Cerebellar cortex (tissue), 1 donor: ENCODE measurements around the gene ADAMTS2.

Source experiments
- DNase-seq: peaks from one replicate; pipeline ENCODE4 v3.0.0-alpha.2; 2015; ENCODE audit warnings: low spot score

The ADAMTS2 gene

DNA sequence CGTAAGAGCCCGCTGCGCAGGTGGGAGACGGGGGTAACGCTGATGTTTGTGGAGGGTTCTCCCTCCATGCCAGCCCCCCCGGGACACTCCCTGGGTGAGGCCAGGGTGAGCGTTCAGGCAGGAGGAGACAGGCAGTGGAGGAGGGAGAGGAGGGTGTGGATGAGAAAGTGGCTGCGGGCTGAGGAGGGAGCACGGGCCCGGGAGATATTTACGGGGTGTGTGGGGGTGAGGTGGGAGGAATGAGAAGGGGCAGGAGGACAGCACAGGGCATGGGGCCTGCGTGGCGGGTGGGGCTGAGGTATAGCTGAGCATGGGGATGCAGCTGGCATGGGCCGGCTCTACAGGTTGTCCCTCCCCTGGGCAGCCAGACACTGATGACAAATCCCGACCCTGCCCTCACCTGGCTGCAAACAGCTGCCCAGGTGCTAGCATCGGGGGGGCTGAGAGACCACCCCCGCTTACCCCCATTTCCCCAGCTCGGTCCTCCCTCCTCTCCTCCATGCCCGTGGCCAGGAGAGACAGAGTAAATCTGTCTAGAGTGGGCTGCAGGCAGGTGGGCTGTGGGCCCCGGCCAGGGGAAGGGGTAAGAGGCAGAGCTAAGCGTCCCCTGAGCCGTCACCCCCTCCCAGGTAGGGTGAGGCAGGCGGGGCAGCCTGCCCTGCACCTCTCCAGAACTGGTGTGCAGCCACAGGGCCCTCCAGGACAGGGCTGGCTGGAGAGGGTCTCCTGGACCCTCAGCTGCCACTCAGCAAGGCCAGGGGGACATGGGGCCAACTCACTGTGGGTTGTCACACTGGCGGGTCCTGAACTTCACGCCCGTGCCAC, 205.9 kb downstream of the ADAMTS2 start:
- DNase-seq, result no peak

DNA sequence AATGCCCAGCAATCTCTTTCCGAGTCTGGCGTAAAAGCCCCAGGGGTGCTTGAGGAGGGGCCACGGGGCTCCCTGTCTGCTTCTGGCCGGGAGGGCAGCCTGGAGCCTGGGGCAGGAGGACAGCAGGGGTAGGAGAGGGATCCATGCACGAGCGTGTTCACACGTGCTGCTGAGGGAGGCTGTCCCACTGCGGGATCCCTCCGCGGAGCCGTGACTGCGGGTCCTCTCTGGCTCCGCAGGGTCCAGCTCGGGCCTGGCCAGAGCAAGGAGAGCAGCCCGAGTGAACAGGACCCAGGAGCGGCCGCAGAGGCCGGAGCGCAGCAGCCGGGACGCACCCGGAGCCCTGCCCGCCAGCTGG, 206.7 kb downstream of the ADAMTS2 start:
- DNase-seq, result no peak

DNA sequence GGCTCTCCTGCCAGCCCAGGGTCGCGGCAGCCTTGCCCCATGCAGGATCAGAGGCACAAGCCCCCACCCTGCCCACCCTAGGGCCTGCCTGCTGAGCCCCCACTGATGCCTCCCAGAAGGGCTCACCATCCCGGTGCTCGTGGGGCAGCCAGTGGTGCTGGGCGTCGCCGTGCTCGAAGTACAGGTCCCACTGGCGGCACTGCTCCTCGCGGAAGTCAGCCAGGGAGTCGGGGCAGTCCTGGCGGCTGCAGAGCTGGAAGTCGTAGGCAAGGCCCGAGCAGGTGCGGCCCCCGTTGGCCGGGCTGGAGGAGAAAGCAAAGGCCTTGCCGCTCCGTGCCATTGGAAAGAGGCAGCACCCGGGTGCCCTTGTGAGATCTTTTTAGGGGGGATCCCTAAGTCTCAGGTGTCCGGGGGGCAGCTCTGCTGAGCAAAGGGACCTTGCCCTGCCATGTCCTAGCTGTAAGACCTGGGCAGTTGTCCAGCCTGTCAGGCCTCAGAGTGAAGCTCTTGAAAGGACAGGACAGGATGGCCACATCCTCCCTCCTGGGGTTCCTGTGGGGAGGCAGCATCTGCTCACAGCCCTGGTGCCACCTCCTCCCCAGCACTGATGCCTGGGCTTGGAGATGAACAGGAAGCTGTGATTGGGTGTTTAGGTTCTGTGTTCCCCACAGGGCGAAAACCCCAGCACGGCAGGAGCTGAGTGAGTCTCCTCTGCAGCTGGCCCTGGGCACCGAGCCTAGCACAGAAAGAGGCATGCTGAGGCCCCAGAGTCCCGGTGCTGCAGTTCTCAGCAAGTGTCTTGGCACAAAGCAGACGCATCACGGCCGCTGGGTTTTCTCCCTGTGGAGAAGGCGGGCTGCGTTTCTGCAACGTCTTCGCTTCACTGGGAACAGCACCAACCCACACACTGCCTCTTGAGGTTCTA, 207.4 kb downstream of the ADAMTS2 start:
- DNase-seq, result no peak

- DNase-seq, result no peak
Observed at GRCh38 chr5:179137016-179137642, 208.1 kb downstream of the ADAMTS2 start.

DNA sequence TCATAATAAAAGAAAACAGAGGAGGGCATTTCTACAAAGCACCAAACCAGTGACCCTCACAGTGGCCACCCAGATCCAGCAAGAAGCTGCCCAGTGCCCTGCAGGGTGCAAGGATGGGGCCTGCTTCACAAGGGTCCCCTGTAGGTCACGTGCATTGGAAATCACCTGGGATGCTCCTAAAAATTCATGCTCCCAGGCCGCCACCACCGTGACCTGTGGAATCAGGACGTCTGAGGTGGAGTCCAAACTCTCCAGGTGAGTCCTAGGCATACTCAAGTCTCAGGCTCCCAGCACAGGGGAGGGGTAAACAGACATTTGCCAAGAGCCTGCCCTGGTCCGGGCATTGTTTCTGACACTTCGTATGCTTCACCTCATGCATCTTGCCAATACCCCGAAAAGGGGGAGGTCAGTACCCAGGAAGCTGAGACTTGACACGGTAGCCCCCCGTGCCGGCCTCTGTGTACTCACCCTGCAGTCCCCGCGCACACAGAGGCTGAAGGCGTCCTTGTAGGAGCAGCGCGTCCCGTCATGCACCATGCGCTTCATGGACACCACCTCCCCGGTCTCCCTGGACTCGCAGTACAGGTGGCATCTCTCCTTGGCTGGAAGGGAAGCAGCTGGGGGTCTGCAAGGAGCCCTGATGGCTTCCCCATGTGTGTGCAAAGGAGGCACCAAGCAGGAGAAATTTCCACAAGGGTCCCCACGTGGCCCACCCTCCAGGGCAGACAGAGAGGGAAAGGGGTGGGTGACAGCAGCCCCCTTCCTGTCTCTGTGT, 209.6 kb downstream of the ADAMTS2 start:
- no peak for DNase-seq

GRCh38 chr5:179135006-179135405, 210.3 kb downstream of the ADAMTS2 start:
- no peak for DNase-seq

DNA sequence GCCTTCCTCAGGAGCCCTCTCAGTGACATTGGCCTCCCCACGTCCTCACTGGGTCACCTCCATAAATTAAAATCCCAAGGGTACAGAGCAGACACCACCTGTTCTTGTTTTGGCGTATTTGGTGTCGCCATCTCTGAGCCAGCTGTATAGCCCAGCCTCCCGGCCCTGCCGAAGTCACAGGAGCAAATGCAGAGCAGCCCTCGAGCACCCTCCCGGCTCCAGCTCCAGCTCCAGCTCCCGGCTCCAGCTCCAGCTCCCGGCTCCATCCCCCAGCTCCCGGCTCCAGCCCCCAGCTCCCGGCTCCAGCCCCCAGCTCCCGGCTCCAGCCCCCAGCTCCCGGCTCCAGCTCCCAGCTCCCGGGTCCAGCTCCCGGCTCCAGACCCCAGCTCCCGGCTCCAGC, 210.8 kb downstream of the ADAMTS2 start:
- DNase-seq, result no peak

- DNase-seq, result no peak
Observed at GRCh38 chr5:179132586-179133355, 212.5 kb downstream of the ADAMTS2 start.

DNA sequence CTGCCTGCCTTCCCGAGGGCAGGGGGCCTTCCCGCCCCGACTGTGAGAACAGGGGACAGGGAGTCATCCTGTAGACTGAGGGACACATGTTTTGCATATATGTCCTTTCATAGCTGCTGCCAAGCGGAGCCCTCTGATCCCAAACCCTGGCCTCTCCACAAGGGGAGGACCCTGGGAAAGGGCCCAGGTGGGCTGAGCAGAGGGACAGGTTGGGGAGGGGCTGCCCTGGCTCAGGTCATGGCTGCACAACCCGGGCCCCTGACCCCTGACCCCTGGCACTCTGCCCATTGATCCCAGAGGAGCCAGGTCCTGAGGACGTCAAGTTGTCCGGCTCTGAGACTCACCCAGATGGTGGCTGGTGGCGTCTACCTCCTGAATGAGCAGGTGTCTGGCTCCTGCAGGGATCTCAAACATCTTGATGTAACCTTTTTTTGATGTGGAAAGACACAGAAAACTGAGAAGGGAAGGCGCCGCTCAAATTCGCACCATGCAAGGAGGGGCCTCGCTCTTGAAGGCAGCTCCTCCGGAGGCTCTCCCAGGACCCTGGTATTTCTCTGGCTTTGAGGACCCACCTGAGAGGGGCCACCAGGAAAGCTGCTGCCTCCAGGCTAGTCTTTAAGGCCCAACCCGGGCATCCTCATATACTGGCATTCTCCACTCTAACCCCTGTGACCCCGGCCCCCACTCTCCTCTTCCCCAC, 213.2 kb downstream of the ADAMTS2 start:
- no peak for DNase-seq

GRCh38 chr5:179131321-179131835, 213.9 kb downstream of the ADAMTS2 start:
- DNase-seq, result no peak

DNA sequence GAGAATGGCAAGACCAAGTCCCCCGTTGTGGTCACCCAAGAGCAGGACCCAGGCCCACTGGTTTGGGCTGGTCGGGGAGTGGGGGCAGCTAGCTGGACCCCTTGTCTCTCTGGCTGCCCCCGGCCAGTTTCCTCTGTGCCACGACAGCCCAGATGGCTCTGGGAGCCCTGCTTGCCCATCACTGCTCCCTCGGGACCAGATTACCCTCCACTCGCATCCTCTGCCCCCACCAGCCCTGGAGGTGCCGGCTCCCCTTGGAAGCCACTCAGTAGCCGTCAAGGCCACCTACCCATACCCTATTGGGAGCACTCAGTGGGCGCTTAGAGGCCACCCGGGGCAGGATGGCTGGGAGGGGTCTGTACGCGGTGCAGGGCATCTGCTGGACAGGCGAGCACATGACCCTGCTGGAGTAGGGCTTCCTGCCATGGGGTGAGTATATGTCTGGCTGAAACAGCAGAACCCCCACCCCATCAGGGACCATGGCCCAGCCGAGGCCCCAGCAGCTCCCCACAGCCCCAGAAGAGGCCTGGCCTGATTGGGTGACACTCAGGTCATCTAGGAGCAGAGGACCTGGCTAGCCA, 215.1 kb downstream of the ADAMTS2 start:
- no peak for DNase-seq

DNA sequence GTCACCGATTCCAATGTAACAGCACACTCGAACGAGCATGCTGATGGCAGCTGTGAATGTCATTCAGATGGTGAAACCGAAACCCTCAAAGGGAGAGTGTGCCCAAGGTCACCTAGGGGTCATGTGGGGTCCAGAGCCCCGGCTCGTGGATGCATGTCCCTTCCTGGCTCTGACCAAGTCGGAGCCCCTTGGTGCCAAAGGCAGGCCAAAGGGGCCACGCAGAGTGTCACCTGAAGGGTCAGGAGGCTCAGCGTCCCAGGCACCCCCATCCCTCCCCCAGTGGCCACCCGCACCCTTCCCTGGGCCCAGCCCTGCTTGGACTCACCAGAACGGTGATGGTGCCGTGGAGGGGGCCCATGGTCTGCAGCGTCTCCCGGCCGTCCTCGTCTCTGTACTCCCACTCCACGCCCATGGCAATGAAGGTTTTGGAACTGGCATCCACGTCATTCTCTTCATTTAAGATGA, 215.6 kb downstream of the ADAMTS2 start:
- DNase-seq, result no peak

DNA sequence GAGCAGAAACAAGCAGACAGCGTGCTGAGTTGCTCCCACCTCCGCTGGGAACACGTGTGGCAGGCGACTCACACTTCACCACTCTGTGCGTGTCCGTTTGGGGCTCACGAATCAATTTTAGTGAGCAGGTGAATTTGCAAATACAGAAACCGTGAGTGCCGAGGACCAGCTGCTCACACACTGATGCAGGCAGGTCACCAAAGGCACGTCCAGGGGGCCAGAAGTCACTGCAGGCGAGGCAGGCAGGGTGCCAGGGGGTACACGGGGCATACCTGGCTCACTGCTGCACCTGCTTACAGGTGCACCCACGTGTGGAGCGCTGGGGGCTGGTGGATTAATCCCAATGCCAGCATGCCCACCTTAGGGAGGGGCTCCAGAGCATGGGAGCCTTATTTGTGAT, 216.3 kb downstream of the ADAMTS2 start:
- DNase-seq, result no peak

DNA sequence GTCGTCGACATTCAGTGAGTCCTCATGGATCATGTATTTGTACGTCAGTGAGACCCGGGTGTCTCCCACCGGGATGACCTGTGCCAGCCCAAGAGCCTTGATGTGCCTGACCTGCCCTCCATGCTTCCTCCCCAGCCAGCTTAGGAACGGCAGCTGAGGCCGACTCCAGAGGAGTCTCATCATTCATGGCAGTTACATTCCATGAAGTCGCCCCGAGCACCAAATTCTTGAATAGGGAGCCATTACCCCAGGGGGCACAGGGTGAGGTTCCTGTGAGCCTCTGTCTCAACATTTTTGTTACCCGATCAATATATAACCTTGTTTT, 217.3 kb downstream of the ADAMTS2 start:
- DNase-seq, result no peak

DNA sequence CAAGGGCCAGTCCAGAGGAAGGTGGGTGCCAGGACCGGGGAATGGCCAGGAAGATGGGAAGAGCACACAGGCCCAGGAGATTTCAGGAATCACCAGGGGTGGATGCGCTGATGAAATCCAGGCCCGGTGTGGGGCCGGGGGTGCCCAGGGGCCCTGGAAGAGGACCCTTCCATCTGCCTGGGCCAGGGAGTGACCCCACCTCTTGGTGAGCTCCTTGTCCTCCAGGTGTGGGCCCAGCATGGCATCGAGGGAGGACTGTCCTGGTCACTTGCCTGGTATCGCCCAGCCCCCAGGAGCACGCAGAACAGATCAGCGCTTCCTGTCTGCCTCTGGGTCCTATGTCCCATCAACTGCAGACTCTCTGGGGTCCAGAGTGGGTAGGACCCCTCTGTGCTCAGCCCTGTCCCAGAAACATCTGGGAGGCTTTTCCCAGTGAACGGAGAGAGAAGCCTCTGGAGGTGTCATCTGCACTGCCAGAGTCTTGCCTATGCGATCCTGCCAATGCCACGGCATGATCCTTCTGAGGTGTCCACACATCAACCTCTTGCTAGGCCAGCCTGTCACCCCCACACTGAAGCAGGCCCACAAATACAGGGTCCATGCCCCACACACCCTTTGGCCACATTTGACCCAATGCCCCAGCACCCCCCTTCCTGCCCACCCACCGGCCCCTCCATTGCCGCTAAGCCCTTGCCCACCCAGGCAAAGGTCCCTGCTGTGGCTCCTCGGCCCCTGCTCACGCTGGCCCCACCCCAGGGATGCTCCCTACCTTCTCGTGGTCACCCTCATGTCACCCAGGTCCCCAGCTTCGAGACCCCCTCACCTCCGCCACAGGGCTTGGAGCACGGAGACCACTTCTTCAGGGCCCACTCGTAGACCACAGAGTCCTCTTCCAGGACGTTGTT, 217.9 kb downstream of the ADAMTS2 start:
- no peak for DNase-seq

- DNase-seq, result no peak
Observed at GRCh38 chr5:179126506-179126991, 218.7 kb downstream of the ADAMTS2 start.

- no peak for DNase-seq
Observed at GRCh38 chr5:179125789-179126505, 219.3 kb downstream of the ADAMTS2 start.
